ENCODE data around the gene CCL23. TPM values are rescaled to one million over a fixed set of nuclear protein-coding genes. Genes with fewer than 3 reads are reported as not detected.

The CCL23 gene, protein sequence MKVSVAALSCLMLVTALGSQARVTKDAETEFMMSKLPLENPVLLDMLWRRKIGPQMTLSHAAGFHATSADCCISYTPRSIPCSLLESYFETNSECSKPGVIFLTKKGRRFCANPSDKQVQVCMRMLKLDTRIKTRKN
- not detected for total RNA-seq

DNA sequence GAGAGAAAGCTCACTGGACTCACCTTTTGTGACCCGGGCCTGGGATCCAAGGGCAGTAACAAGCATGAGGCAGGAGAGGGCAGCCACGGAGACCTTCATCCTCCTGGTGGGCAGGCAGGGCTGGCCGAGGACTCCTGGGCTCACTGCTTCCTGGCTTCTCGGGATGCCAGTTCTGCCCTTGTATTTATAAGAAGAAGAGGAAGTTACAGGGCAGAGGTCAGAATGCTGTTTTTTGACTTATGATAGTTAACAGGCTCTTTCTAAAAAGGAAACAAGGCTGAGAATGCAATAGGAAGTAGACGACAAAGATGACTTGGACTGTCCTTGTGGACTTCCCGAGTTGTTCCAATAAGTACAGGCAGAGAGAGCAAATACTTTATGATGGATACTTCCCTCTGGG lies at the start of gene CCL23:
Gene CCL23, minus strand, starts transcription at position 174 of the 400 bp plus-strand sequence. Its CDS starts 75 bp downstream, at position 99.
- TF ChIP-seq, protein P1, sequence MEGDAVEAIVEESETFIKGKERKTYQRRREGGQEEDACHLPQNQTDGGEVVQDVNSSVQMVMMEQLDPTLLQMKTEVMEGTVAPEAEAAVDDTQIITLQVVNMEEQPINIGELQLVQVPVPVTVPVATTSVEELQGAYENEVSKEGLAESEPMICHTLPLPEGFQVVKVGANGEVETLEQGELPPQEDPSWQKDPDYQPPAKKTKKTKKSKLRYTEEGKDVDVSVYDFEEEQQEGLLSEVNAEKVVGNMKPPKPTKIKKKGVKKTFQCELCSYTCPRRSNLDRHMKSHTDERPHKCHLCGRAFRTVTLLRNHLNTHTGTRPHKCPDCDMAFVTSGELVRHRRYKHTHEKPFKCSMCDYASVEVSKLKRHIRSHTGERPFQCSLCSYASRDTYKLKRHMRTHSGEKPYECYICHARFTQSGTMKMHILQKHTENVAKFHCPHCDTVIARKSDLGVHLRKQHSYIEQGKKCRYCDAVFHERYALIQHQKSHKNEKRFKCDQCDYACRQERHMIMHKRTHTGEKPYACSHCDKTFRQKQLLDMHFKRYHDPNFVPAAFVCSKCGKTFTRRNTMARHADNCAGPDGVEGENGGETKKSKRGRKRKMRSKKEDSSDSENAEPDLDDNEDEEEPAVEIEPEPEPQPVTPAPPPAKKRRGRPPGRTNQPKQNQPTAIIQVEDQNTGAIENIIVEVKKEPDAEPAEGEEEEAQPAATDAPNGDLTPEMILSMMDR (IDR thresholded peaks at IDR 0.05), result no peak
- Histone ChIP-seq H3K27ac (no peak within 1 kb of the TSS), H3K36me3 (no peaks in the 10 kb centered on the region)

DNA sequence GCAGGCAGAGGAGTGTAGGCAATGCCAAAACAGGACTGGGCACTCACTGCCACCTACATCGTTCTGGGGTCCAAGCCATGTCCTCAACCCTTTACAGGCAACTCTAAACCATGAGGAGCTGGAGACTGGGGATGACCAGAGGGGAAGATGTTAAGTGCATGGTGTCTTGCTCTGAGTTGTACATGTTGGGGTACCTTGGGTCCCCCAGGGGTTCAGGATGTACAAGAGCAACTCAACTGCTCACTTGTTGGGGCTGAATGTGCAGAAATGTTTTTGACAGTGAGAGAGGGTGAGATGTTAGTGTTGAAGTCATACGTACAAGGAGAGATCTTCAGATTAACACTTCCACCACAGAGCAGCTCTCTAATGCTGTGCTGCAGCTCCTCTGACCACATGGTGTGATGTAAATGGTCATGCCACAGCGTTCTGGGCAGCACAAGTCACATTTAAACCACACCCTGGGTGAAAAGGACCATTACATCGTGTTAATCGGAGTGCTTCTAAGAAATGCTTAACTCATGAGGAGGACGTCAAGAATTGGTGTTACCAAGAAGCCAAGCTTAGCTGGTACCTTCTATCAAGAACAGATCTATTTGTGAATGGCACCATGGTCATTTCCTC lies 48.7 kb upstream of the CCL23 start:
- H3K9me3 ChIP-seq, result no peaks in the 10 kb centered on the region
- H3K4me3 ChIP-seq, result no peak overlapping the region
- no peaks in the 10 kb centered on the region for H3K27me3 ChIP-seq
- H3K4me1 ChIP-seq, result no peaks in the 10 kb centered on the region
- TF ChIP-seq, protein P1 (IDR thresholded peaks at IDR 0.05), result no peak
- no peaks in the 10 kb centered on the region for H3K36me3 ChIP-seq
- H3K27ac ChIP-seq, result no peak overlapping the region
- no peak for DNase-seq (ENCODE audit: low spot score)

More for the DNA sequence above, at the start of gene CCL23:
- Histone ChIP-seq H3K27me3 (no peaks in the 10 kb centered on the region), H3K4me3 (no peak within 1 kb of the TSS), H3K4me1 (no peaks in the 10 kb centered on the region), H3K9me3 (peaks cover 0 to 3% of the 10 kb centered on the region in 2 donors)
- DNase-seq (ENCODE audit: low spot score), result no peak

DNA sequence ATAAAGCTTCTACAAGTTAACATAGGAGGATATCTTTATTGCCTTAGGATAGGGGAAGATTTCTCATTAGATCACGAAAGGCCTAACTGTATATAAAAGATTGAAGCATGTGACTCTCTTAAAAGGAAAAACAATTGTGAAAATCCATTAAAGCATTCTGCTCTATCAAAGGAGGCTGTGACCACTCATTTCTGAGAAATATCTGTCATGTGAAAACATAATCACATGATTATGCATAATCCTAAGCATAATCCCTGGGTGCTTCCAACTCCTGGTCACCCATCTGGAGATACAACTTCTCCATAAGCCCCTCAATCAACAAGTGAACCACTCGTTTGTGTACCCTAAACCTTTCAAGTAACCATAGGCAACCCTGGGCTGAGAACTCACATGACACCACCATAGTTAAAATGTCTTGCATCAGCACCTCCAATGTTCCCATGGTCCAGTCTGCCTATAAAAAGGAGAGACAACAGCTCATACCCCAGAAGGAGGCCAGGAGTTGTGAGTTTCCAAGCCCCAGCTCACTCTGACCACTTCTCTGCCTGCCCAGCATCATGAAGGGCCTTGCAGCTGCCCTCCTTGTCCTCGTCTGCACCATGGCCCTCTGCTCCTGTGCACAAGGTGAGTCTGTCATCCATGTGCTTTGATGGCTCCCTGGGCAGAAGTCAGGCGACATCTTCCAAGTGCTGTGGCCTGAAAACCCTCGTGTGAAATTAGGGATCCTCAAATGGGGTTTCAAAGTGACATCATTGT lies 46.2 kb upstream of the CCL23 start, which contains the start of gene CCL18:
Gene CCL18, plus strand, starts transcription at position 487 of the 756 bp plus-strand sequence. Its CDS starts 71 bp downstream, at position 558.
- Histone ChIP-seq H3K9me3 (no peaks in the 10 kb centered on the region), H3K4me1 (no peaks in the 10 kb centered on the region), H3K36me3 (no peaks in the 10 kb centered on the region), H3K27ac (no peak within 1 kb of the TSS), H3K27me3 (no peaks in the 10 kb centered on the region), H3K4me3 (no peak within 1 kb of the TSS)
- TF ChIP-seq, protein P1 (IDR thresholded peaks at IDR 0.05), result no peak
- DNase-seq (ENCODE audit: low spot score), result no peak

DNA sequence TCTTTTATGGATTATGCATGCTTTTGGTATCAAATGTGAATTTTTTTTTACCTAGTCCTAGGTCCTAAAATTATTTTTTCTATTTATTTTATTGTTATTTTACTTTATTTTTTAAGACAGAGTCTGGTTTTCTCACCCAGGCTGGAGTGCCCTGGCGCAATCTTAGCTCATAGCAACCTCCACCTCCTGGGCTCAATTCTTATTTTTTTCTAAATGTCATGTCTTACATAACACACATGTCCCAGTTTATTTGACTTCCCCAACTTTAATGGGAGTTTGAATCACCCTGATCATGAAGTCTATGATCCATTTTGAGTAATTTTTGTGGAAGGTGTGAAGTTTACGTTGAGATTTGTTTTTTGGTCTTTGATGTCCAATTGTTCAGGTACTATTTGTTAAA lies 43.0 kb upstream of the CCL23 start:
- no peak for DNase-seq (ENCODE audit: low spot score)
- Histone ChIP-seq H3K27me3 (no peaks in the 10 kb centered on the region), H3K4me1 (no peaks in the 10 kb centered on the region), H3K27ac (no peak overlapping the region), H3K4me3 (no peak overlapping the region), H3K9me3 (no peaks in the 10 kb centered on the region), H3K36me3 (no peaks in the 10 kb centered on the region)
- TF ChIP-seq, protein P1 (IDR thresholded peaks at IDR 0.05), result no peak

DNA sequence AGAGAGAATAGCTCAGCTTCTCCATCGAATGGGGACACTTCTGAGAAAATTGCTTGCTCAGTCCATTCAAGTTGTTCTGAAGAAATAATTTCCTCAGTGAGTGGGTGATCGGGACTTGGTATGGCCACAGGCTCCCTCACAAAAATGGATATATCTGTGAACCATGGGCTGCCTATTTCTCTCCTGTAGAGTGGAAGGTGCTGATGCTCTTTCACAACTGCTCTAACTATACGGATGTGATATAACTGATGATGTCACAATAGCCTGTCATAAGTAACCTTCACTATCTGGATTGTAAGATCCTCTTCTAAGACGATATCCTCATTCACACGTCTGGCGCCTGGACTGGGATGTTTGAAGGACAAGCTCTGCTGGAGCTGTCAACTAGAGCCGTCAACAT lies 41.6 kb upstream of the CCL23 start:
- H3K27me3 ChIP-seq, result no peaks in the 10 kb centered on the region
- no peaks in the 10 kb centered on the region for H3K9me3 ChIP-seq
- H3K36me3 ChIP-seq, result no peaks in the 10 kb centered on the region
- H3K4me1 ChIP-seq, result no peaks in the 10 kb centered on the region
- no peak overlapping the region for H3K4me3 ChIP-seq
- no peak overlapping the region for H3K27ac ChIP-seq
- TF ChIP-seq, protein P1 (IDR thresholded peaks at IDR 0.05), result no peak
- DNase-seq (ENCODE audit: low spot score), result no peak

Data from right atrium auricular region (tissue), 2 donors.